Cerebellar cortex (tissue), 1 donor: Measurements from ENCODE around the gene SUSD6.
"Not testable (repeated sequence)": the region's sequence is repeated elsewhere in the genome, so short reads cannot be mapped to it uniquely, and the experiment has no call there.

Experiments
- DNase-seq: peaks from one replicate; pipeline ENCODE4 v3.0.0-alpha.2; 2015; ENCODE audit warnings: low spot score

SUSD6 gene

GRCh38 chr14:69694730-69695281 is 83.4 kb downstream of the SUSD6 start:
- peak; percentile 70 for DNase-seq

GRCh38 chr14:69695322-69696203 is 84.2 kb downstream of the SUSD6 start:
- peak; percentile 73 for DNase-seq

GRCh38 chr14:69696204-69696527 is 84.8 kb downstream of the SUSD6 start:
- DNase-seq: no peak

GRCh38 chr14:69696633-69697557 is 85.5 kb downstream of the SUSD6 start:
- no peak for DNase-seq

- DNase-seq: no peak
These were observed 87.2 kb downstream of the SUSD6 start for GRCh38 chr14:69698572-69698971.

GRCh38 chr14:69699243-69699642 is 87.8 kb downstream of the SUSD6 start:
- DNase-seq: not testable (repeated sequence)

- no peak for DNase-seq
These were observed 88.4 kb downstream of the SUSD6 start for GRCh38 chr14:69699748-69700303.

- DNase-seq: no peak
These were observed 89.2 kb downstream of the SUSD6 start for GRCh38 chr14:69700575-69700974.

- peak; percentile 64 for DNase-seq
These were observed 89.9 kb downstream of the SUSD6 start for GRCh38 chr14:69701291-69701690.

GRCh38 chr14:69701857-69702256 is 90.5 kb downstream of the SUSD6 start:
- DNase-seq: no peak

- DNase-seq: no peak
These were observed 91.9 kb downstream of the SUSD6 start for GRCh38 chr14:69703047-69704039.

GRCh38 chr14:69704319-69704718 is 92.9 kb downstream of the SUSD6 start:
- DNase-seq: no peak

- no peak for DNase-seq
These were observed 94.3 kb downstream of the SUSD6 start for GRCh38 chr14:69705706-69706105.

GRCh38 chr14:69708049-69708448 is 96.7 kb downstream of the SUSD6 start:
- no peak for DNase-seq

GRCh38 chr14:69708586-69709560 is 97.5 kb downstream of the SUSD6 start:
- no peak for DNase-seq

- DNase-seq: no peak
These were observed 99.0 kb downstream of the SUSD6 start for GRCh38 chr14:69710378-69710777.

- DNase-seq: peak; percentile 73
These were observed 99.7 kb downstream of the SUSD6 start for GRCh38 chr14:69711065-69711464.

GRCh38 chr14:69711477-69711876 is 100.1 kb downstream of the SUSD6 start:
- peak; percentile 87 for DNase-seq

- DNase-seq: peak; percentile 90
These were observed 100.6 kb downstream of the SUSD6 start for GRCh38 chr14:69711881-69712560.
